ENCODE results near the gene WDR36. TPM values are rescaled to one million over a fixed set of nuclear protein-coding genes. Genes with fewer than 3 reads are reported as not detected.

WDR36 gene
- total and polyA plus RNA-seq, 4 donors: 7.8 to 34.3 (median 15.5) TPM

- Histone ChIP-seq H3K9ac (ENCODE audit: insufficient read depth in 1 of 2, low read length in 2 of 2) (no peak overlapping the region), H3K27me3 (ENCODE audit: control insufficient read depth in 3 of 3, insufficient read depth in 3 of 3, low read length in 2 of 3) (peaks cover 0 to 66% (median 60%) of the 10 kb centered on the region in 3 donors), H3K27ac (ENCODE audit: low read depth in 1 of 2, low read length in 1 of 2) (no peak overlapping the region), H3K9me3 (ENCODE audit: control insufficient read depth in 4 of 4, insufficient read depth in 3 of 4, low read length in 3 of 4) (no peaks in the 10 kb centered on the region), H3K4me3 (no peak overlapping the region), H3K4me1 (ENCODE audit: control insufficient read depth in 5 of 5, insufficient read depth in 5 of 5, low read length in 5 of 5) (peaks cover 0 to 21% (median 0%) of the 10 kb centered on the region in 5 donors), H3K36me3 (ENCODE audit: control insufficient read depth in 4 of 4, insufficient read depth in 4 of 4, low read length in 4 of 4) (no peaks in the 10 kb centered on the region)
- peak; percentile 44 to 56 (median 51) for DNase-seq
- TF ChIP-seq CTCF (IDR thresholded peaks at IDR 0.05; ENCODE audit: control extremely low read depth, extremely low read depth): no peak
- WGBS, 2 donors: 11 to 34% methylated on average over 41 to 42 of the region's 42 CpGs
- no peak for ATAC-seq (ENCODE audit: insufficient read depth, low FRiP score)
Observed at GRCh38 chr5:111070272-111071134, 21.6 kb upstream of the WDR36 start.

- Histone ChIP-seq H3K9me3 (ENCODE audit: control insufficient read depth in 4 of 4, insufficient read depth in 3 of 4, low read length in 3 of 4) (no peaks in the 10 kb centered on the region), H3K9ac (ENCODE audit: insufficient read depth in 1 of 2, low read length in 2 of 2) (no peak within 1 kb of the TSS), H3K4me3 (no peak within 1 kb of the TSS), H3K27ac (ENCODE audit: low read depth in 1 of 2, low read length in 1 of 2) (no peak within 1 kb of the TSS), H3K27me3 (ENCODE audit: control insufficient read depth in 3 of 3, insufficient read depth in 3 of 3, low read length in 2 of 3) (peaks cover 0 to 69% (median 60%) of the 10 kb centered on the region in 3 donors), H3K4me1 (ENCODE audit: control insufficient read depth in 5 of 5, insufficient read depth in 5 of 5, low read length in 5 of 5) (peaks cover 0 to 21% (median 0%) of the 10 kb centered on the region in 5 donors), H3K36me3 (ENCODE audit: control insufficient read depth in 4 of 4, insufficient read depth in 4 of 4, low read length in 4 of 4) (no peaks in the 10 kb centered on the region)
- no peak for TF ChIP-seq CTCF (IDR thresholded peaks at IDR 0.05; ENCODE audit: control extremely low read depth, extremely low read depth)
- ATAC-seq (ENCODE audit: insufficient read depth, low FRiP score) (no peak), DNase-seq (no peak)
- 87 to 88% methylated on average over 4 of the region's 4 CpGs for WGBS, 2 donors
Observed at GRCh38 chr5:111071413-111071812, 20.7 kb upstream of the WDR36 start, which contains the start of gene TSLP. Gene TSLP (plus strand): TSS chr5:111071713. CDS start chr5:111071891, 178 bp downstream.

GRCh38 chr5:111072949-111073682 is 19.0 kb upstream of the WDR36 start:
- H3K36me3 ChIP-seq (ENCODE audit: control insufficient read depth in 4 of 4, insufficient read depth in 4 of 4, low read length in 4 of 4): no peaks in the 10 kb centered on the region
- ATAC-seq (ENCODE audit: insufficient read depth, low FRiP score): peak; percentile 61
- peak overlapping the region; percentile 38 for H3K4me3 ChIP-seq
- DNase-seq: peak; percentile 47 to 54 (median 50)
- no peaks in the 10 kb centered on the region for H3K9me3 ChIP-seq (ENCODE audit: control insufficient read depth in 4 of 4, insufficient read depth in 3 of 4, low read length in 3 of 4)
- TF ChIP-seq CTCF (IDR thresholded peaks at IDR 0.05; ENCODE audit: control extremely low read depth, extremely low read depth): no peak
- peaks cover 0 to 21% (median 0%) of the 10 kb centered on the region in 5 donors for H3K4me1 ChIP-seq (ENCODE audit: control insufficient read depth in 5 of 5, insufficient read depth in 5 of 5, low read length in 5 of 5)
- WGBS, 2 donors: 1 to 2% methylated on average over 36 to 44 of the region's 44 CpGs
- no peak overlapping the region for H3K27ac ChIP-seq (ENCODE audit: low read depth in 1 of 2, low read length in 1 of 2)
- H3K9ac ChIP-seq (ENCODE audit: insufficient read depth in 1 of 2, low read length in 2 of 2): peak overlapping the region; percentile 12 to 53
- H3K27me3 ChIP-seq (ENCODE audit: control insufficient read depth in 3 of 3, insufficient read depth in 3 of 3, low read length in 2 of 3): peaks cover 0 to 75% (median 49%) of the 10 kb centered on the region in 3 donors

All from lung (tissue), 12 donors.